Measurements from ENCODE around the gene AHRR. TPM values are rescaled to one million over a fixed set of nuclear protein-coding genes. Genes with fewer than 3 reads are reported as not detected.

Gene AHRR
- total RNA-seq, 2 donors from 2014 or later, result 1.9 to 17.7 TPM

DNA sequence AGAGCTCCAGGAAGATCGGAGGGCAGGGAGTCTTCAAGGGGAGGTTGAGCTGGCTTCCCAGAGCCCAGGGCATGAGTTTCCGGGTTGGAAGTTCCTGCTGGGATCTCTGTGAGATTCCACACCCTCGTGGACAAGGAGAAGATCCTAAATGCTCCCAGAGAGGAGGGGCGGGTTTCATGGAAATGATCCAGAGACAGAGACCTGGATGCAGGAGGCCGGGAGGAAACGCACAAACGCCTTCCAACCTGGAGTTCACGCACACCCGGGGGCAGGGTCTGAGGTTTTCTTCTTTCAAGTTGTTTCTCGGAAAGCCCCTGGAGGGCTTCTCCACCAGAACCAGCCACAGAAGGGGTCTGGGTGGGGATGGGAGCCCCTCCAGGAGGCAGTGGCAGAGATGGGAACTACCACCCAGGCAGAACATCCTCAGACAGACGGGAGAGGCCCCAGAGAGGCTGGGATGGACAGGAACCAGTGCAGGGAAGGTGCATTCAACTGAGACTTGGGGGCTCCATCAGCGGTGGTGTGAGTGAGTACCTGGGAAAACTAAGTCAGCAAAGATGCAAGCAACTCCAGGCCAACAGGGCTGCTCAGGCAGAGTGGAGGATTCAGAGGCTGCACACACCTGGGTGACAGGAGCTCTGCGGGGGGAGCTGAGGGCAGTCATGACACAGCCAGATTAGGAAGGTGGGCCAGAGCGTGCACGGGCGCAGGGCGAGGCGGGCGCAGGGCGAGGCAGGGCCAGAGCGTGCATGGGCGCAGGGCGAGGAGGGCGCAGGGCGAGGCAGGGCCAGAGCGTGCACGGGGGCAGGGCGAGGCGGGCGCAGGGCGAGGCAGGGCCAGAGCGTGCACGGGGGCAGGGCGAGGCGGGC, 69.3 kb downstream of the AHRR start:
- no peak overlapping the region for H3K4me3 ChIP-seq
- H3K27ac ChIP-seq, result no peak overlapping the region
- H3K36me3 ChIP-seq, result no peaks in the 10 kb centered on the region
- no peaks in the 10 kb centered on the region for H3K4me1 ChIP-seq (replicated peaks)
- H3K9me3 ChIP-seq, result no peaks in the 10 kb centered on the region
- TF ChIP-seq POLR2A (IDR thresholded peaks at IDR 0.05) (no peak), POLR2AphosphoS5 (IDR thresholded peaks at IDR 0.05) (no peak)
- TF ChIP-seq, protein P1, sequence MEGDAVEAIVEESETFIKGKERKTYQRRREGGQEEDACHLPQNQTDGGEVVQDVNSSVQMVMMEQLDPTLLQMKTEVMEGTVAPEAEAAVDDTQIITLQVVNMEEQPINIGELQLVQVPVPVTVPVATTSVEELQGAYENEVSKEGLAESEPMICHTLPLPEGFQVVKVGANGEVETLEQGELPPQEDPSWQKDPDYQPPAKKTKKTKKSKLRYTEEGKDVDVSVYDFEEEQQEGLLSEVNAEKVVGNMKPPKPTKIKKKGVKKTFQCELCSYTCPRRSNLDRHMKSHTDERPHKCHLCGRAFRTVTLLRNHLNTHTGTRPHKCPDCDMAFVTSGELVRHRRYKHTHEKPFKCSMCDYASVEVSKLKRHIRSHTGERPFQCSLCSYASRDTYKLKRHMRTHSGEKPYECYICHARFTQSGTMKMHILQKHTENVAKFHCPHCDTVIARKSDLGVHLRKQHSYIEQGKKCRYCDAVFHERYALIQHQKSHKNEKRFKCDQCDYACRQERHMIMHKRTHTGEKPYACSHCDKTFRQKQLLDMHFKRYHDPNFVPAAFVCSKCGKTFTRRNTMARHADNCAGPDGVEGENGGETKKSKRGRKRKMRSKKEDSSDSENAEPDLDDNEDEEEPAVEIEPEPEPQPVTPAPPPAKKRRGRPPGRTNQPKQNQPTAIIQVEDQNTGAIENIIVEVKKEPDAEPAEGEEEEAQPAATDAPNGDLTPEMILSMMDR (IDR thresholded peaks at IDR 0.05), result no peak
- DNase-seq (ENCODE audit: low spot score), result peak; percentile 2
- WGBS, result 50% methylated on average over 35 of the region's 35 CpGs
- intact Hi-C loops (cut with DNase I), result no loop called here
- no peaks in the 10 kb centered on the region for H3K27me3 ChIP-seq (replicated peaks; ENCODE audit: insufficient read depth)

DNA sequence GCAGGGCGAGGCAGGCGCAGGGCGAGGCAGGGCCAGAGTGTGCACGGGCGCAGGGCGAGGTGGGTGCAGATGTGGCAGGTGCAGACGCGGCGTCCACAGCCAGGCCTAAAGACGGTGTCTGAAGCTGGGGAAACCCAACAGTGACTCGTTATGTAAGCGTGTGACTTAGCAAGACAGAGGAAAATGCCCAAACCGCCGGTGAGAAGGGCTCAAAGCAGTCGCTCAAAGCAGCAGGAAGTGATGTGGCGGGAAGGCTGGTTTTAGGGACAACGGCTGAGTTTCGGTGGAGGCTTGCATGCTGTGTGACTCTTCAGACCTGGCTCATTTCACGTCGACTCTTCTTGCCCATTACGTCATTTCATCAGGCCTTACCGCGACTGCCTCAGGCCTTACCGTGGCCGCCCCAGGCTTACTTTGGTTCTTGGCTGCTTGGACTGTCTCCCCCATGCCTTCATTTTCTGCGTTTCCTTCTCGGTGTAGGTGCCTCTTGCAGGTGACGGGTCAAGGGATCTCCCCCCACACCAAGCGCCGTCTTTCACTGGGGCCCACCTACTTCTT, 71.0 kb downstream of the AHRR start:
- WGBS, result 79% methylated on average over 30 of the region's 30 CpGs
- Histone ChIP-seq H3K27me3 (replicated peaks; ENCODE audit: insufficient read depth) (no peaks in the 10 kb centered on the region), H3K9me3 (no peaks in the 10 kb centered on the region), H3K36me3 (no peaks in the 10 kb centered on the region), H3K4me3 (no peak overlapping the region), H3K27ac (no peak overlapping the region), H3K4me1 (replicated peaks) (no peaks in the 10 kb centered on the region)
- DNase-seq (ENCODE audit: low spot score), result no peak
- TF ChIP-seq POLR2A (IDR thresholded peaks at IDR 0.05) (no peak), POLR2AphosphoS5 (IDR thresholded peaks at IDR 0.05) (no peak)
- TF ChIP-seq, protein P1 (IDR thresholded peaks at IDR 0.05), result no peak
- intact Hi-C loops (cut with DNase I), result no loop called here

DNA sequence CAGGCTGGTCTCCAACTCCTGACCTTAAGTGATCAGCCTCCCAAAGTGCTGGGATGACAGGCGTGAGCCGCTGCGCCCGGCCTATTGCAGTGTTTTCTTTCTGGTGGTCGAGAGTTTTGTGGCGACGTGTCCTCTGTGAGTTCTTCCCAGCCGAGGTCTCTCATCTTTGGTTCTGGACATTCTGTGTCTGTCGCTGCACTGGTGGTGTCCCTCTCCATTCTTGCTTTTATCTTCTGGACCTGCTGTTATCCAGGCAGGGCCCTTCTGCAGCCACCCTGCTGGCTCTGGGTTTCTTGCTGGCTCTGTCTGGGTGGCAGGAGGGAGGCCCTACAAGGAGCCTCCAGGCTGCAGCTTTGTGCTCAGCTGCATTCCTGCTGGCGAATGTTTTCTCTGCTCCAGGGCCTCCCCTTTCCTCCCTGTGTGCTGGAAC, 72.3 kb downstream of the AHRR start:
- Histone ChIP-seq H3K27me3 (replicated peaks; ENCODE audit: insufficient read depth) (no peaks in the 10 kb centered on the region), H3K9me3 (no peaks in the 10 kb centered on the region), H3K27ac (no peak overlapping the region), H3K36me3 (no peaks in the 10 kb centered on the region), H3K4me1 (replicated peaks) (no peaks in the 10 kb centered on the region), H3K4me3 (no peak overlapping the region)
- TF ChIP-seq POLR2AphosphoS5 (IDR thresholded peaks at IDR 0.05) (no peak), POLR2A (IDR thresholded peaks at IDR 0.05) (no peak)
- TF ChIP-seq, protein P1 (IDR thresholded peaks at IDR 0.05), result no peak
- peak; percentile 3 for DNase-seq (ENCODE audit: low spot score)
- intact Hi-C loops (cut with DNase I), result no loop called here
- 88% methylated on average over 10 of the region's 10 CpGs for WGBS

DNA sequence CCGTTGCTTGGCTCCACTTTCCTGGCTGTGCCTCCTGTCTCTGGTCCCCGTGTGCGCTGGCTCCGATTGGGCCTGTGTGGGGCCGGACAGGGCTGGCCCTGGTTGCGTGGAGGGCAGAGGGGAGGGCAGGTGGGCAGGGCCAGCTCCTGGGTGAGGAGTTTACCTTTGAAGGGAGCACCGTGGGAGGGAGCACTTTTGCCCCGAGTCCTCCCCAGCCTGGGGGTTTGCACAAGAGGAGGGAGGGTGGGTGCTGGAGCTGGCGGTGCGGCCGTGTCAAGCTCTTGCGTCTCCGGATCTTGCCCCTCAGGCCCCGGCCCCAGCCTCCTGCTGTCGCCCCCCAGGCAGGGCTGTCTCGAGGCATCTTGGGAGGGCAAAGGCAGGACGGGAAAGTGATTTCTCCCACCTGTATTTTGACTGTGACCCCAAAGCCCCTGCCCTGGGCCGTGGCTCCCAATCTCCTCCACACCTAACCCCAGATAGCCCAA, 73.2 kb downstream of the AHRR start:
- 77% methylated on average over 18 of the region's 18 CpGs for WGBS
- no peak overlapping the region for H3K27ac ChIP-seq

More for the DNA sequence above, 73.2 kb downstream of the AHRR start:
- intact Hi-C loops (cut with DNase I), result no loop called here
- Histone ChIP-seq H3K36me3 (no peaks in the 10 kb centered on the region), H3K9me3 (no peaks in the 10 kb centered on the region), H3K27me3 (replicated peaks; ENCODE audit: insufficient read depth) (no peaks in the 10 kb centered on the region), H3K4me3 (no peak overlapping the region), H3K4me1 (replicated peaks) (no peaks in the 10 kb centered on the region)
- peak; percentile 2 for DNase-seq (ENCODE audit: low spot score)
- no peak for TF ChIP-seq POLR2A (IDR thresholded peaks at IDR 0.05)
- TF ChIP-seq, protein P1 (IDR thresholded peaks at IDR 0.05), result no peak
- TF ChIP-seq POLR2AphosphoS5 (IDR thresholded peaks at IDR 0.05), result no peak
